Astrocyte (in vitro differentiated cells and primary cell): ENCODE results near the gene ABCF2. TPM values are rescaled to one million over a fixed set of nuclear protein-coding genes. Genes with fewer than 3 reads are reported as not detected.

ENCODE experiments used
- DNase-seq: peaks from one replicate; pipeline ENCODE4 v3.0.0-alpha.2; 2010; ENCODE audit warnings: low read depth
- FAIRE-seq: peaks from 2 replicates; lab custom pipeline; 2011; peaks lifted over from hg19 to GRCh38; lab: Jason Lieb, UNC
- H2AFZ ChIP-seq: 2 replicates; pipeline ENCODE4 v1.6.0; 2012; ENCODE audit warnings: low read depth, low read length, inconsistent platforms
- H3K27ac ChIP-seq: 2 replicates; pipeline ENCODE4 v1.5.1; 2011; ENCODE audit warnings: low read depth, low read length, inconsistent platforms
- H3K27me3 ChIP-seq: 2 replicates; pipeline ENCODE4 v1.6.0; 2011; ENCODE audit warnings: low read length, inconsistent platforms; ENCODE audit not compliant: insufficient read depth
- H3K36me3 ChIP-seq: 2 replicates; pipeline ENCODE4 v1.5.1; 2011; ENCODE audit warnings: low read length, inconsistent platforms; ENCODE audit not compliant: insufficient read depth
- H3K4me1 ChIP-seq: 2 replicates; pipeline ENCODE4 v1.5.1; 2011; ENCODE audit warnings: low read length, inconsistent platforms; ENCODE audit not compliant: insufficient read depth
- H3K4me2 ChIP-seq: 2 replicates; pipeline ENCODE4 v1.6.0; 2012; ENCODE audit warnings: low read length, inconsistent platforms
- H3K4me3 ChIP-seq: 2 replicates; pipeline ENCODE4 v1.5.1; 2011; ENCODE audit warnings: low read depth, mild to moderate bottlenecking, low read length, inconsistent platforms; ENCODE audit not compliant: insufficient read depth
- H3K79me2 ChIP-seq: 2 replicates; pipeline ENCODE4 v1.6.0; 2012; ENCODE audit warnings: mild to moderate bottlenecking, low read length, inconsistent platforms; ENCODE audit not compliant: insufficient read depth
- H3K9ac ChIP-seq: 2 replicates; pipeline ENCODE4 v1.6.0; 2012; ENCODE audit warnings: mild to moderate bottlenecking, low read length, inconsistent platforms
- H3K9me3 ChIP-seq: 2 replicates; pipeline ENCODE4 v1.5.1; 2012; ENCODE audit warnings: low read depth, mild to moderate bottlenecking, low read length, inconsistent platforms; ENCODE audit not compliant: insufficient read depth
- H4K20me1 ChIP-seq: 2 replicates; pipeline ENCODE4 v1.6.0; 2012; ENCODE audit warnings: low read length, inconsistent platforms; ENCODE audit not compliant: insufficient read depth
- H3K27ac Mint-ChIP-seq: one replicate; pipeline ENCODE4 v1.8.0; 2021; ENCODE audit warnings: mild to moderate bottlenecking, mixed read lengths; ENCODE audit not compliant: unreplicated experiment
- H3K27me3 Mint-ChIP-seq: one replicate; pipeline ENCODE4 v1.8.0; 2021; ENCODE audit warnings: low read depth, mixed read lengths; ENCODE audit not compliant: unreplicated experiment
- H3K36me3 Mint-ChIP-seq: one replicate; pipeline ENCODE4 v1.8.0; 2021; ENCODE audit warnings: low read depth, mixed read lengths; ENCODE audit not compliant: unreplicated experiment
- H3K4me1 Mint-ChIP-seq: one replicate; pipeline ENCODE4 v1.8.0; 2021; ENCODE audit warnings: low read depth, mixed read lengths; ENCODE audit not compliant: unreplicated experiment
- H3K4me3 Mint-ChIP-seq: one replicate; pipeline ENCODE4 v1.8.0; 2021; ENCODE audit warnings: mild to moderate bottlenecking, moderate library complexity, mixed read lengths; ENCODE audit not compliant: unreplicated experiment
- H3K9me3 Mint-ChIP-seq: one replicate; pipeline ENCODE4 v1.8.0; 2021; ENCODE audit warnings: mild to moderate bottlenecking, mixed read lengths; ENCODE audit not compliant: unreplicated experiment
- EZH2 ChIP-seq: IDR thresholded peaks from 2 replicates; pipeline ENCODE4 v1.6.1; 2012; ENCODE audit warnings: mild to moderate bottlenecking, low read length, inconsistent platforms; ENCODE audit not compliant: insufficient read depth
- total RNA-seq: library from RNA; stranded (reverse); gene quantifications from 2 replicates; pipeline ENCODE4 v1.2.1, GENCODE V29; 2021
- TF ChIP-seq, protein P1 (sequence below): IDR thresholded peaks from 2 replicates; pipeline ENCODE4 v1.5.1; 2011; ENCODE audit warnings: low read depth, mild to moderate bottlenecking, inconsistent platforms, low read length, moderate library complexity; ENCODE audit not compliant: insufficient read depth

Gene ABCF2
- total RNA-seq, 1 donor from 2014 or later, result 53.2 TPM

GRCh38 chr7:151246102-151246850 is 19.3 kb upstream of the ABCF2 start:
- TF ChIP-seq EZH2, result no peak
- TF ChIP-seq, protein P1, sequence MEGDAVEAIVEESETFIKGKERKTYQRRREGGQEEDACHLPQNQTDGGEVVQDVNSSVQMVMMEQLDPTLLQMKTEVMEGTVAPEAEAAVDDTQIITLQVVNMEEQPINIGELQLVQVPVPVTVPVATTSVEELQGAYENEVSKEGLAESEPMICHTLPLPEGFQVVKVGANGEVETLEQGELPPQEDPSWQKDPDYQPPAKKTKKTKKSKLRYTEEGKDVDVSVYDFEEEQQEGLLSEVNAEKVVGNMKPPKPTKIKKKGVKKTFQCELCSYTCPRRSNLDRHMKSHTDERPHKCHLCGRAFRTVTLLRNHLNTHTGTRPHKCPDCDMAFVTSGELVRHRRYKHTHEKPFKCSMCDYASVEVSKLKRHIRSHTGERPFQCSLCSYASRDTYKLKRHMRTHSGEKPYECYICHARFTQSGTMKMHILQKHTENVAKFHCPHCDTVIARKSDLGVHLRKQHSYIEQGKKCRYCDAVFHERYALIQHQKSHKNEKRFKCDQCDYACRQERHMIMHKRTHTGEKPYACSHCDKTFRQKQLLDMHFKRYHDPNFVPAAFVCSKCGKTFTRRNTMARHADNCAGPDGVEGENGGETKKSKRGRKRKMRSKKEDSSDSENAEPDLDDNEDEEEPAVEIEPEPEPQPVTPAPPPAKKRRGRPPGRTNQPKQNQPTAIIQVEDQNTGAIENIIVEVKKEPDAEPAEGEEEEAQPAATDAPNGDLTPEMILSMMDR, result no peak
- no peaks in the 10 kb centered on the region for H3K27me3 ChIP-seq
- FAIRE-seq, result no peak
- H3K9ac ChIP-seq, result peak overlapping the region; percentile 92
- H3K4me2 ChIP-seq, result peak overlapping the region; percentile 90
- peaks cover 6% of the 10 kb centered on the region for H3K36me3 Mint-ChIP-seq
- H3K9me3 ChIP-seq, result no peaks in the 10 kb centered on the region
- H2AFZ ChIP-seq, result no peak overlapping the region
- no peaks in the 10 kb centered on the region for H3K9me3 Mint-ChIP-seq
- peaks cover 23% of the 10 kb centered on the region for H3K79me2 ChIP-seq
- peaks cover 6% of the 10 kb centered on the region for H3K36me3 ChIP-seq
- H3K27ac Mint-ChIP-seq, result peak overlapping the region; percentile 41
- no peak overlapping the region for H3K27ac ChIP-seq
- peaks cover 20% of the 10 kb centered on the region for H3K4me1 Mint-ChIP-seq
- no peak for DNase-seq
- H3K27me3 Mint-ChIP-seq, result no peaks in the 10 kb centered on the region
- H4K20me1 ChIP-seq, result peaks cover 57% of the 10 kb centered on the region
- no peak overlapping the region for H3K4me3 ChIP-seq
- peak overlapping the region; percentile 97 for H3K4me3 Mint-ChIP-seq
- peaks cover 48% of the 10 kb centered on the region for H3K4me1 ChIP-seq

DNA sequence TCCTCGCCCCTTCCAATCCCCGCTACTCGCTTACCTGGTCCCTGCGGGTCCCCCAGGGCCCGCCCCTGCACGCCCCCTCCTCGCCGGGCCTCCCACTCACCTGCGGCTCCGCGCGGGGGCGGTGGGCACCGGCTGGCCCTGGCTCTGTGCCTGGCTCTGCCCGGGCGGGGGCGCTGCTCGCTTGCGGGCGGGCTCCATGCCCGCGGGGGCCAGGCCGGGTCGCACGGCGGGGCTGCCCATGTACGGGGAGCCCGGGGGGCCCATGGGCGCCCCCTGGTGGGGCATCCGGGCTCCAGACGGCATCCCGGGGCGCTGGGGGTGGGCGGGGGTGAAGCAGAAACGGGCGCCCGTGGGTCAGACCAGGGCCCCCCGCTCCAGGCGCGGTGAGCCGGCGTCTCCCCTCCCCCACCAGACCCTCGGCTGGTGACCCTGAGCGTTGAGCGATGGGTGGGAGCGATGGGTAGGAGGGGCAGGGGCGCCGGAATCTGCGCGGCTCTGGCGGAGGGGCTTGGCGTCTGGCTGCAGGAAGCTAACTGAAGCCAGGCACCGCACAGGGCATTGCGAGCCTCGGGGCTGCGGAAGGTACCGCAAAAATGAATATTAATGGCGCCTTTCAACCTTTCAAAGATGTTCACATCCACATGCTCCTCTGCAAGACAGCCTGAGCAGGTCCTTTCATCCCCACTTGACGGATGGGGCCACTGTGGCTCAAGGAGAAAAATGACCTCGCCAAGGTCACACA is 18.5 kb upstream of the ABCF2 start:
- H3K27me3 Mint-ChIP-seq, result no peaks in the 10 kb centered on the region
- H3K9me3 ChIP-seq, result no peaks in the 10 kb centered on the region
- DNase-seq (no peak), FAIRE-seq (no peak)
- H3K27ac Mint-ChIP-seq, result peak overlapping the region; percentile 41
- peaks cover 12% of the 10 kb centered on the region for H3K36me3 ChIP-seq
- H3K4me3 ChIP-seq, result no peak overlapping the region
- peaks cover 15% of the 10 kb centered on the region for H3K4me1 Mint-ChIP-seq
- peaks cover 23% of the 10 kb centered on the region for H3K79me2 ChIP-seq
- peaks cover 6% of the 10 kb centered on the region for H3K36me3 Mint-ChIP-seq
- peak overlapping the region; percentile 44 for H3K9ac ChIP-seq
- H2AFZ ChIP-seq, result no peak overlapping the region
- H3K4me3 Mint-ChIP-seq, result peak overlapping the region; percentile 62
- no peak for TF ChIP-seq EZH2
- TF ChIP-seq, protein P1, result peak; percentile 9
- H3K9me3 Mint-ChIP-seq, result no peaks in the 10 kb centered on the region
- no peaks in the 10 kb centered on the region for H3K27me3 ChIP-seq
- H3K4me2 ChIP-seq, result peak overlapping the region; percentile 90
- H3K27ac ChIP-seq, result no peak overlapping the region
- peaks cover 63% of the 10 kb centered on the region for H4K20me1 ChIP-seq
- H3K4me1 ChIP-seq, result peaks cover 44% of the 10 kb centered on the region
